ENCODE results near the gene PIP4K2C.
A peak's percentile ranks its signal among the peaks of the same experiment; 100 is the strongest.
"Not testable (repeated sequence)": the region's sequence is repeated elsewhere in the genome, so short reads cannot be mapped to it uniquely, and the experiment has no call there.

Gene PIP4K2C

GRCh38 chr12:57617942-57618341 is 26.9 kb downstream of the PIP4K2C start:
- Mint-ChIP-seq H3K4me1 (peaks cover 22% of the 10 kb centered on the region), H3K4me3 (no peak overlapping the region)

DNA sequence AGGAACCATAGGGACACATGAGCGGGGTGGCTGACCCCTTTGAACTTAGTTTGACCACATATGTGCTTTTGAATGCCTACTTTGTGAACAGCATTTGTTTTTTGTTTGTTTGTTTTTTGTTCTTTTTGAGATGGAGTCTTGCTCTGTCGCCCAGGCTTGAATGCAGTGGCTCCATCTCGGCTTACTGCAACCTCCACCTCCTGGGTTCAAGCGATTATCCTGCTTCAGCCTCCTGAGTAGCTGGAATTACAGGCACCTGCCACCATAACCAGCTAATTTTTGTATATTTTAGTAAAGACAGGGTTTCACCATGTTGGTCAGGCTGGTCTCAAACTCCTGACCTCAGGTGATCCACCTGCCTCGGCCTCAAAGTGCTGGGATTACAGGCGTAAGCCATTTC is 27.4 kb downstream of the PIP4K2C start:
- not testable (repeated sequence) for ATAC-seq (replicated peaks; ENCODE audit: extremely low read depth, poor library complexity, severe bottlenecking); H3K36me3 Mint-ChIP-seq (ENCODE audit: insufficient read depth); H3K4me3 Mint-ChIP-seq; H3K9me3 Mint-ChIP-seq; DNase-seq (ENCODE audit: low spot score in 2 of 2); H3K27ac Mint-ChIP-seq (ENCODE audit: low read depth)
- Mint-ChIP-seq H3K4me1 (peaks cover 22% of the 10 kb centered on the region), H3K27me3 (peaks cover 92% of the 10 kb centered on the region)

More at GRCh38 chr12:57617942-57618341, 26.9 kb downstream of the PIP4K2C start:
- Mint-ChIP-seq H3K27me3 (peaks cover 92% of the 10 kb centered on the region), H3K36me3 (ENCODE audit: insufficient read depth) (peaks cover 6% of the 10 kb centered on the region), H3K27ac (ENCODE audit: low read depth) (no peak overlapping the region), H3K9me3 (no peaks in the 10 kb centered on the region)
- no peak for ATAC-seq (replicated peaks; ENCODE audit: extremely low read depth, poor library complexity, severe bottlenecking)
- DNase-seq (ENCODE audit: low spot score in 2 of 2) = no peak

- Mint-ChIP-seq H3K27ac (ENCODE audit: low read depth) (no peak overlapping the region), H3K27me3 (peaks cover 92% of the 10 kb centered on the region), H3K4me3 (no peak overlapping the region), H3K4me1 (peaks cover 22% of the 10 kb centered on the region), H3K36me3 (ENCODE audit: insufficient read depth) (peaks cover 6% of the 10 kb centered on the region), H3K9me3 (no peaks in the 10 kb centered on the region)
- DNase-seq (ENCODE audit: low spot score in 2 of 2) (no peak), ATAC-seq (replicated peaks; ENCODE audit: extremely low read depth, poor library complexity, severe bottlenecking) (no peak)
Observed at GRCh38 chr12:57618966-57619433, 28.0 kb downstream of the PIP4K2C start.

DNA sequence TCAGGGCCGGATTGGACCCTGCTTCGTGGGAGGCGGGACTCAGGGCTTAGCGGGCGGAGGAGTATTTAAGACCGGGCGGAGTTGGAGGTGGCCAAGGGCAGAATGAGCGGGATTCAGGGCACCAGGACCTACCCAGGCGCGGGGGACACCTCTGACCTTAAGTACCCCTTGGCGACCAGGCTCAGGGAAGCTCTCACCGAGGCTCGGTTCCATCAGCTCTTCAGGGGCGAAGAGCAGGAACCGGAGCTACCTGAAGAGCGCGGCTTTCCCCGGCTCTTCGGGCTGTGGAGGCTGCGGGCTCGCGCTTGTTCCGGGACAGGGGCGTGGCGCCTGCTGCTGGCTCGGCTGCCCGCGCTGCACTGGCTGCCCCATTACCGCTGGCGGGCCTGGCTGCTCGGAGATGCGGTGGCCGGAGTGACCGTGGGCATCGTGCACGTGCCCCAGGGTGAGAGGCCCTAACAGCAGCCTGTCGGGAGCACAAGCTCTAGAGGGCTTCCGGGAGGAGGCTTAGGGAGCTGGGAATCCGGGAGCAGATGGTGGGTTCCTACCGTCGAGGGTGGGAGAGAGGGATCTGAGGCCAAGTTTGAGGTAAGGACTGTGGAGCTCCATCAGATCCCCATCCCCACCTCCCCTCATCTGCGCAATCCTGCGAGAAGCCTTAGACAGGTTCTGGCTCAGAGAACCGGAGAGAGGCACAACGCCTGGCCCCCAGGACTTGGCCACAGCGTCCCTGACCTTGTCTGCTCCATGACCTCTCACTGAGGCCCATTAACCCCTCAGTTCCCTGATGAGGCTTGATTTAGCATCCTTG is 28.6 kb downstream of the PIP4K2C start:
- Mint-ChIP-seq H3K9me3 (no peaks in the 10 kb centered on the region), H3K4me1 (peaks cover 22% of the 10 kb centered on the region), H3K27ac (ENCODE audit: low read depth) (no peak overlapping the region), H3K27me3 (peaks cover 94% of the 10 kb centered on the region), H3K4me3 (no peak overlapping the region), H3K36me3 (ENCODE audit: insufficient read depth) (peaks cover 6% of the 10 kb centered on the region)
- ATAC-seq (replicated peaks; ENCODE audit: extremely low read depth, poor library complexity, severe bottlenecking) (no peak), DNase-seq (ENCODE audit: low spot score in 2 of 2) (no peak)

DNA sequence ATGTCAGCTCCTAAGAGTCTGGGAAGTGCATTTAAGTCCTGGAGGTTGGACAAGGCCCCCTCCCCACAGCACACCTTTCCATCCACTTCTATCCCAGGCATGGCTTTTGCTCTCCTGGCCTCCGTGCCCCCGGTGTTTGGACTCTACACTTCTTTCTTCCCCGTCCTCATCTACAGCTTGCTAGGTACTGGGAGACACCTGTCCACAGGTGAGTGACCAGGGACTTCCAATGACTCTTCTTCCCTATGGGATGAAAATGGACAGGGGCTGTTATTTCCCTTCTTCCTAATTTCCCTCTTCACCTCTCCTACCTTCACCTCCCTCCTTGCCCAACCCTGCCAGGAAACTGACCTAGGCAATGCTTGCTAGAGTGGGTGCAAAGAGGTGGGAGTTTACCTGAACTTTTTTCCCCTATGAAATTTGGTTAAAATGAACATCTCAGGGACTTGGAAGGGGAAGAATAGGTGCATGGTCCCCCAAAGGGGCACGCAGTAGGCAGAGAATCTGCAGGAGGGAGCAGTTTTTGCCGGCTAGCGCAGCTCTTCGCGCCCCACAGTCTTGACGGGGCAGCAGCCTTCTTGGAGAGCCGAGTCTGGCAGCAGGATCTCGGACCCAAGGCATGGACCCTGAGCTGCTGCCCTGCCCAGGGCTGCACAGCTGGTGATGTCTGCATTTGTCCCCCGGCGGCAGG is 29.4 kb downstream of the PIP4K2C start:
- peaks cover 94% of the 10 kb centered on the region for H3K27me3 Mint-ChIP-seq
- peak overlapping the region; percentile 76 for H3K4me3 Mint-ChIP-seq
- DNase-seq (ENCODE audit: low spot score in 2 of 2) (no peak), ATAC-seq (replicated peaks; ENCODE audit: extremely low read depth, poor library complexity, severe bottlenecking) (no peak)
- peaks cover 6% of the 10 kb centered on the region for H3K36me3 Mint-ChIP-seq (ENCODE audit: insufficient read depth)
- no peak overlapping the region for H3K27ac Mint-ChIP-seq (ENCODE audit: low read depth)
- no peaks in the 10 kb centered on the region for H3K9me3 Mint-ChIP-seq
- peaks cover 22% of the 10 kb centered on the region for H3K4me1 Mint-ChIP-seq

- Mint-ChIP-seq H3K27ac (ENCODE audit: low read depth) (no peak overlapping the region), H3K36me3 (ENCODE audit: insufficient read depth) (peaks cover 6% of the 10 kb centered on the region), H3K4me1 (peaks cover 22% of the 10 kb centered on the region), H3K27me3 (peaks cover 98% of the 10 kb centered on the region), H3K4me3 (peak overlapping the region; percentile 76), H3K9me3 (no peaks in the 10 kb centered on the region)
- DNase-seq (ENCODE audit: low spot score in 2 of 2) (no peak), ATAC-seq (replicated peaks; ENCODE audit: extremely low read depth, poor library complexity, severe bottlenecking) (no peak)
Observed at GRCh38 chr12:57620936-57621496, 30.0 kb downstream of the PIP4K2C start.

DNA sequence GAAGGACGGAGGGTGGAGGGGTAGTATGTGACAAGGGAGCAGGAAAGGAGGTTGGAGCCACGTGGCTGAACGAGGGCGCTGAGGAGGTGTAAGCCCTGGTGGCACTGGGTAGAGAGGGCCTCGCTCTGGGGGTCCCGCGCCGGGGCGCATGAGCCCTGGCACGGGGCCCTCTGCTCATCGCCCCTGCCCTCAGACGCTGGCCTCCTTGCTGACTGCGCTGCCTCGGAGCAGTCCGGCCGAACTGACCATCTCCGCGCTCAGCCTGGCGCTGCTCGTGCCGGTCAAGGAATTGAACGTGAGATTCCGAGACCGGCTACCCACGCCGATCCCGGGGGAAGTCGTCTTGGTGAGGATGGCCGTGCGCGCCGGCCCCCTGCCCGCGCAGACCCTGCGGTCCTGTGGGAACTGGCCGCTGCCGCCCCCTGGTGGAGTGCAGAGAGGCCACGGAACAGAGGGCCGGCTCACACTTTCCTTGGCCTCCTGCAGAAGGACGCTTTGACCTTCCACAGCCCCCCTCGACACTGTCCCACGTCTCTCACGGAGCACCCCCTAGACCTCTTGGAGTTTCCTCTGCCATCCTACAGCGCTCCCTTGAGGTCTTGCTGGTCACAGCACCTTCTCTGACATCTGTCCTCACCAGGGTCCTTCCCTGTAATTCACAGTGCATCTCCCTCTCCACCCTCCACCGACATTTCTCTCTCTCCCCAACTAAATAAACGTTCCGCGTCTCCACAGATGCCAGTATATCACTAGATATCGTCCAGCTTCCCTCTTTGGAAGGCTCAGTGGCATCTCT is 30.7 kb downstream of the PIP4K2C start:
- Mint-ChIP-seq H3K36me3 (ENCODE audit: insufficient read depth) (peaks cover 6% of the 10 kb centered on the region), H3K9me3 (no peaks in the 10 kb centered on the region), H3K4me3 (peak overlapping the region; percentile 76), H3K27me3 (peaks cover 100% of the 10 kb centered on the region), H3K4me1 (peaks cover 22% of the 10 kb centered on the region), H3K27ac (ENCODE audit: low read depth) (no peak overlapping the region)
- ATAC-seq (replicated peaks; ENCODE audit: extremely low read depth, poor library complexity, severe bottlenecking) (peak; percentile 56), DNase-seq (ENCODE audit: low spot score in 2 of 2) (peak in 1 of 2 donors; percentile 46)

- DNase-seq (ENCODE audit: low spot score in 2 of 2) (no peak), ATAC-seq (replicated peaks; ENCODE audit: extremely low read depth, poor library complexity, severe bottlenecking) (no peak)
- Mint-ChIP-seq H3K4me3 (peak overlapping the region; percentile 76), H3K36me3 (ENCODE audit: insufficient read depth) (peaks cover 6% of the 10 kb centered on the region), H3K27me3 (peaks cover 99% of the 10 kb centered on the region), H3K9me3 (no peaks in the 10 kb centered on the region), H3K4me1 (peaks cover 22% of the 10 kb centered on the region), H3K27ac (ENCODE audit: low read depth) (no peak overlapping the region)
Observed at GRCh38 chr12:57622293-57623245, 31.6 kb downstream of the PIP4K2C start.

DNA sequence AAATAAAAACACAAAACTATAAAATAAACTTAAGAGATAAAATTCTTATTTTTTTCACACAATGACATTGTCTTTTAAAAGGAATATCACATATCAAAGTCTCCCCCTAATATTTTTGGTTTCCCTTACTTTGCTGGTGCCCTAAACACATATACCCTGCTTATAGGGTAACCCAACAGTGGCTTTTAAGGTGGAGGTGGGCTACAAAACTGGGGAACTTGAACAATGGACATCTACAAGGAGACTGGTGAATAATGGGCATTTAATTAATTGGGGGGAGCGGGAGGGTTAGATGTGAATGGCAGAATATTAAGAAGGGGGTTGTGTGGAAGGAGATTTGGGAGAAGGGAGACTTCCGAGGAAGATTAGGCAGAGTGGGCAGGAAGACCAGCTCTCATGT is 32.4 kb downstream of the PIP4K2C start:
- H3K4me3 Mint-ChIP-seq = no peak overlapping the region

GRCh38 chr12:57623811-57624390 is 32.9 kb downstream of the PIP4K2C start:
- H3K27me3 Mint-ChIP-seq = peaks cover 99% of the 10 kb centered on the region
- H3K27ac Mint-ChIP-seq (ENCODE audit: low read depth) = no peak overlapping the region
- no peaks in the 10 kb centered on the region for H3K9me3 Mint-ChIP-seq
- H3K36me3 Mint-ChIP-seq (ENCODE audit: insufficient read depth) = peaks cover 6% of the 10 kb centered on the region
- peaks cover 22% of the 10 kb centered on the region for H3K4me1 Mint-ChIP-seq
- H3K4me3 Mint-ChIP-seq = no peak overlapping the region
- no peak for DNase-seq (ENCODE audit: low spot score in 2 of 2)
- ATAC-seq (replicated peaks; ENCODE audit: extremely low read depth, poor library complexity, severe bottlenecking) = no peak

More for the DNA sequence above, 32.4 kb downstream of the PIP4K2C start:
- ATAC-seq (replicated peaks; ENCODE audit: extremely low read depth, poor library complexity, severe bottlenecking) (no peak), DNase-seq (ENCODE audit: low spot score in 2 of 2) (no peak)
- Mint-ChIP-seq H3K27ac (ENCODE audit: low read depth) (no peak overlapping the region), H3K36me3 (ENCODE audit: insufficient read depth) (peaks cover 6% of the 10 kb centered on the region), H3K4me1 (peaks cover 22% of the 10 kb centered on the region), H3K27me3 (peaks cover 99% of the 10 kb centered on the region), H3K9me3 (no peaks in the 10 kb centered on the region)
